C4-2B (cell line): ENCODE results near the gene MCU.
"Not testable (repeated sequence)": the region's sequence is repeated elsewhere in the genome, so short reads cannot be mapped to it uniquely, and the experiment has no call there.

ENCODE experiments used
- ZFX ChIP-seq: fragments of 450-650 bp; IDR thresholded peaks from 2 replicates; pipeline ENCODE4 v1.6.1; 2017
- TF ChIP-seq, protein P1 (sequence below): fragments of 450-650 bp; conservative IDR thresholded peaks from 2 replicates; pipeline ENCODE4 v1.5.1; 2017; ENCODE audit warnings: mild to moderate bottlenecking

- TF ChIP-seq, protein P1, sequence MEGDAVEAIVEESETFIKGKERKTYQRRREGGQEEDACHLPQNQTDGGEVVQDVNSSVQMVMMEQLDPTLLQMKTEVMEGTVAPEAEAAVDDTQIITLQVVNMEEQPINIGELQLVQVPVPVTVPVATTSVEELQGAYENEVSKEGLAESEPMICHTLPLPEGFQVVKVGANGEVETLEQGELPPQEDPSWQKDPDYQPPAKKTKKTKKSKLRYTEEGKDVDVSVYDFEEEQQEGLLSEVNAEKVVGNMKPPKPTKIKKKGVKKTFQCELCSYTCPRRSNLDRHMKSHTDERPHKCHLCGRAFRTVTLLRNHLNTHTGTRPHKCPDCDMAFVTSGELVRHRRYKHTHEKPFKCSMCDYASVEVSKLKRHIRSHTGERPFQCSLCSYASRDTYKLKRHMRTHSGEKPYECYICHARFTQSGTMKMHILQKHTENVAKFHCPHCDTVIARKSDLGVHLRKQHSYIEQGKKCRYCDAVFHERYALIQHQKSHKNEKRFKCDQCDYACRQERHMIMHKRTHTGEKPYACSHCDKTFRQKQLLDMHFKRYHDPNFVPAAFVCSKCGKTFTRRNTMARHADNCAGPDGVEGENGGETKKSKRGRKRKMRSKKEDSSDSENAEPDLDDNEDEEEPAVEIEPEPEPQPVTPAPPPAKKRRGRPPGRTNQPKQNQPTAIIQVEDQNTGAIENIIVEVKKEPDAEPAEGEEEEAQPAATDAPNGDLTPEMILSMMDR = not testable (repeated sequence)
- not testable (repeated sequence) for TF ChIP-seq ZFX
Measured at GRCh38 chr10:72758930-72759329, 67.0 kb downstream of the MCU start.
